ENCODE results near the gene CCDC158. TPM values are rescaled to one million over a fixed set of nuclear protein-coding genes. Genes with fewer than 3 reads are reported as not detected.

Gene CCDC158
- total and polyA plus RNA-seq, 12 donors = 0.01 to 1.0 (median 0.29) TPM

GRCh38 chr4:76377911-76378310, 43.0 kb downstream of the CCDC158 start:
- peaks cover 0 to 7% (median 0%) of the 10 kb centered on the region in 9 donors for H3K4me1 ChIP-seq
- H3K27ac ChIP-seq = no peak overlapping the region
- ATAC-seq (peak in 1 of 8 donors; percentile 20), DNase-seq (no peak)
- intact Hi-C loops (cut with DNase I) = loop anchor here in 2 of 10 donors (5.0 kb wide), 1 partner anchor 196 kb away; no protein-coding TSS in a partner anchor
- peaks cover 0 to 12% (median 0%) of the 10 kb centered on the region in 11 donors for H3K9me3 ChIP-seq
- TF ChIP-seq CTCF (IDR thresholded peaks at IDR 0.05) = peak in 7 of 9 donors; percentile 18 to 56 (median 50)
- H3K27me3 ChIP-seq = no peaks in the 10 kb centered on the region
- H3K36me3 ChIP-seq = no peaks in the 10 kb centered on the region
- 30 to 31% methylated on average over 5 of the region's 5 CpGs for WGBS, 2 donors
- H3K4me3 ChIP-seq = no peak overlapping the region

GRCh38 chr4:76377481-76377901, 43.5 kb downstream of the CCDC158 start:
- no peak overlapping the region for H3K27ac ChIP-seq
- intact Hi-C loops (cut with DNase I) = loop anchor here in 2 of 10 donors (5.0 kb wide), 1 partner anchor 195 kb away; no protein-coding TSS in a partner anchor
- TF ChIP-seq CTCF (IDR thresholded peaks at IDR 0.05) = no peak
- H3K4me3 ChIP-seq = no peak overlapping the region
- 50 to 72% methylated on average over 4 of the region's 4 CpGs for WGBS, 2 donors
- peaks cover 0 to 7% (median 0%) of the 10 kb centered on the region in 9 donors for H3K4me1 ChIP-seq
- peaks cover 0 to 12% (median 0%) of the 10 kb centered on the region in 11 donors for H3K9me3 ChIP-seq
- H3K27me3 ChIP-seq = no peaks in the 10 kb centered on the region
- ATAC-seq = peak in 2 of 8 donors; percentile 56 to 65
- no peaks in the 10 kb centered on the region for H3K36me3 ChIP-seq
- DNase-seq = no peak

GRCh38 chr4:76376534-76376933, 44.4 kb downstream of the CCDC158 start:
- Histone ChIP-seq H3K4me1 (peaks cover 0 to 7% (median 0%) of the 10 kb centered on the region in 9 donors), H3K36me3 (no peaks in the 10 kb centered on the region), H3K27ac (no peak overlapping the region), H3K9me3 (peaks cover 0 to 12% (median 0%) of the 10 kb centered on the region in 11 donors), H3K4me3 (no peak overlapping the region), H3K27me3 (no peaks in the 10 kb centered on the region)
- intact Hi-C loops (cut with DNase I) = loop anchor here in 2 of 10 donors (5.0 kb wide), 1 partner anchor 194 kb away; no protein-coding TSS in a partner anchor
- DNase-seq (no peak), ATAC-seq (no peak)
- no peak for TF ChIP-seq CTCF (IDR thresholded peaks at IDR 0.05)
- WGBS, 2 donors = 90 to 97% methylated on average over 1 of the region's 1 CpG

- TF ChIP-seq CTCF (IDR thresholded peaks at IDR 0.05) = no peak
- H3K4me3 ChIP-seq = no peak overlapping the region
- intact Hi-C loops (cut with DNase I) = loop anchor here in 2 of 10 donors (5.0 kb wide), 1 partner anchor 193 kb away; no protein-coding TSS in a partner anchor
- H3K4me1 ChIP-seq = peaks cover 0 to 7% (median 0%) of the 10 kb centered on the region in 9 donors
- no peaks in the 10 kb centered on the region for H3K27me3 ChIP-seq
- ATAC-seq = no peak
- no peak overlapping the region for H3K27ac ChIP-seq
- 91 to 92% methylated on average over 1 of the region's 1 CpG for WGBS, 2 donors
- no peaks in the 10 kb centered on the region for H3K36me3 ChIP-seq
- H3K9me3 ChIP-seq = peaks cover 0 to 7% (median 0%) of the 10 kb centered on the region in 11 donors
- DNase-seq = no peak
These were observed 45.2 kb downstream of the CCDC158 start for GRCh38 chr4:76375703-76376102.
